ENCODE results near the gene APBA1. TPM values are rescaled to one million over a fixed set of nuclear protein-coding genes. Genes with fewer than 3 reads are reported as not detected.

APBA1 gene
- total RNA-seq, 2 donors from 2014 or later = 6.8 to 9.5 TPM

GRCh38 chr9:69647804-69648203 lies 24.4 kb downstream of the APBA1 start:
- no peaks in the 10 kb centered on the region for H3K9me3 ChIP-seq
- no peak overlapping the region for H3K4me3 ChIP-seq
- H3K27ac ChIP-seq = no peak overlapping the region
- no peaks in the 10 kb centered on the region for H3K36me3 ChIP-seq
- no peak for TF ChIP-seq CTCF (IDR thresholded peaks at IDR 0.05)
- no peak for DNase-seq (ENCODE audit: low spot score)
- ATAC-seq (ENCODE audit: insufficient number of reproducible peaks, low FRiP score, low read depth) = no peak
- H3K27me3 ChIP-seq (replicated peaks; ENCODE audit: insufficient read depth) = no peaks in the 10 kb centered on the region
- no peaks in the 10 kb centered on the region for H3K4me1 ChIP-seq (ENCODE audit: control insufficient read depth in 1 of 2, low read depth in 2 of 2)

- DNase-seq (ENCODE audit: low spot score) (no peak), ATAC-seq (ENCODE audit: insufficient number of reproducible peaks, low FRiP score, low read depth) (no peak)
- Histone ChIP-seq H3K4me3 (no peak overlapping the region), H3K27me3 (replicated peaks; ENCODE audit: insufficient read depth) (no peaks in the 10 kb centered on the region), H3K4me1 (ENCODE audit: control insufficient read depth in 1 of 2, low read depth in 2 of 2) (no peaks in the 10 kb centered on the region), H3K36me3 (no peaks in the 10 kb centered on the region), H3K27ac (no peak overlapping the region), H3K9me3 (no peaks in the 10 kb centered on the region)
- TF ChIP-seq CTCF (IDR thresholded peaks at IDR 0.05) = no peak
These were observed 25.4 kb downstream of the APBA1 start for GRCh38 chr9:69646810-69647209.

GRCh38 chr9:69645488-69645887 lies 26.7 kb downstream of the APBA1 start:
- Histone ChIP-seq H3K4me3 (no peak overlapping the region), H3K27ac (no peak overlapping the region), H3K36me3 (no peaks in the 10 kb centered on the region), H3K27me3 (replicated peaks; ENCODE audit: insufficient read depth) (no peaks in the 10 kb centered on the region), H3K4me1 (ENCODE audit: control insufficient read depth in 1 of 2, low read depth in 2 of 2) (no peaks in the 10 kb centered on the region), H3K9me3 (no peaks in the 10 kb centered on the region)
- ATAC-seq (ENCODE audit: insufficient number of reproducible peaks, low FRiP score, low read depth) (no peak), DNase-seq (ENCODE audit: low spot score) (no peak)
- TF ChIP-seq CTCF (IDR thresholded peaks at IDR 0.05) = no peak

- no peak for TF ChIP-seq CTCF (IDR thresholded peaks at IDR 0.05)
- Histone ChIP-seq H3K4me3 (no peak overlapping the region), H3K36me3 (no peaks in the 10 kb centered on the region), H3K27ac (no peak overlapping the region), H3K9me3 (no peaks in the 10 kb centered on the region), H3K27me3 (replicated peaks; ENCODE audit: insufficient read depth) (no peaks in the 10 kb centered on the region), H3K4me1 (ENCODE audit: control insufficient read depth in 1 of 2, low read depth in 2 of 2) (no peaks in the 10 kb centered on the region)
- no peak for DNase-seq (ENCODE audit: low spot score)
- ATAC-seq (ENCODE audit: insufficient number of reproducible peaks, low FRiP score, low read depth) = no peak
These were observed 29.1 kb downstream of the APBA1 start for GRCh38 chr9:69643098-69643497.

- Histone ChIP-seq H3K4me3 (no peak overlapping the region), H3K36me3 (no peaks in the 10 kb centered on the region), H3K4me1 (ENCODE audit: control insufficient read depth in 1 of 2, low read depth in 2 of 2) (peaks cover 0 to 7% of the 10 kb centered on the region in 2 donors), H3K9me3 (no peaks in the 10 kb centered on the region), H3K27me3 (replicated peaks; ENCODE audit: insufficient read depth) (no peaks in the 10 kb centered on the region), H3K27ac (no peak overlapping the region)
- DNase-seq (ENCODE audit: low spot score) (no peak), ATAC-seq (ENCODE audit: insufficient number of reproducible peaks, low FRiP score, low read depth) (no peak)
- TF ChIP-seq CTCF (IDR thresholded peaks at IDR 0.05) = no peak
These were observed 34.4 kb downstream of the APBA1 start for GRCh38 chr9:69637817-69638200.
